Activated CD4-positive, alpha-beta T cell treated with anti-CD3 and anti-CD28 coated beads for 36 hours (primary cell): ENCODE results near the gene HSP90B1. TPM values are rescaled to one million over a fixed set of nuclear protein-coding genes. Genes with fewer than 3 reads are reported as not detected.

ENCODE experiments used
- ATAC-seq: fragments of 200-7000 bp; cut with Tn5 transposase; one replicate; pipeline ENCODE4 v1.10.0; 2021; ENCODE audit warnings: mild to moderate bottlenecking, moderate library complexity
- CTCF ChIA-PET: fragments of 350-600 bp; sonication (Branson Sonifier 250); formaldehyde crosslinking; loops from one replicate; lab custom pipeline; 2021; ENCODE audit warnings: antibody characterized with exemption; lab: Charles Lee
- POLR2A ChIA-PET: fragments of 350-600 bp; sonication (Branson Sonifier 250); formaldehyde crosslinking; loops from one replicate; lab custom pipeline; 2021; ENCODE audit warnings: antibody characterized with exemption, inconsistent platforms; lab: Charles Lee
- DNase-seq: peaks from one replicate; pipeline ENCODE4 v3.0.0-alpha.2; 2020
- H3K27ac Mint-ChIP-seq: one replicate; pipeline ENCODE4 v1.8.0; 2021; ENCODE audit warnings: mixed read lengths
- H3K27me3 Mint-ChIP-seq: one replicate; pipeline ENCODE4 v1.8.0; 2021; ENCODE audit warnings: mixed read lengths
- H3K36me3 Mint-ChIP-seq: one replicate; pipeline ENCODE4 v1.8.0; 2021; ENCODE audit warnings: low read depth, mixed read lengths
- H3K4me1 Mint-ChIP-seq: one replicate; pipeline ENCODE4 v1.8.0; 2021; ENCODE audit warnings: mixed read lengths
- H3K4me3 Mint-ChIP-seq: one replicate; pipeline ENCODE4 v1.8.0; 2021; ENCODE audit warnings: mild to moderate bottlenecking, moderate library complexity, mixed read lengths
- H3K9me3 Mint-ChIP-seq: one replicate; pipeline ENCODE4 v1.8.0; 2021; ENCODE audit warnings: low read depth, mixed read lengths
- intact Hi-C, 2 experiments: fragments of 100-400 bp; cut with DNase I in 1 of 2; cut with micrococcal nuclease in 1 of 2; formaldehyde crosslinking; loops; one replicate each; pipeline versions ENCODE4 v1.14.2 to v1.15.1; 2022 to 2024; cut with DNase I, micrococcal nuclease
- total RNA-seq, 2 experiments: library from RNA; stranded (reverse); gene quantifications; one replicate each; pipeline ENCODE4 v1.2.3, GENCODE V29; 2021

Gene HSP90B1
- total RNA-seq = 100 to 1,000 TPM; 384 to 394 TPM

- no peaks in the 10 kb centered on the region for H3K9me3 Mint-ChIP-seq
- ATAC-seq = peak; percentile 75
- DNase-seq = peak; percentile 100
- POLR2A ChIA-PET = interaction anchor here (0.6 to 3.7 kb wide), 11 partner anchors 10 to 357 kb away, joined by 3 to 50 read pairs (median 6); partner anchors contain the start of genes NFYB and TDG
- peaks cover 54% of the 10 kb centered on the region for H3K4me1 Mint-ChIP-seq
- H3K27me3 Mint-ChIP-seq = no peaks in the 10 kb centered on the region
- peaks cover 48% of the 10 kb centered on the region for H3K36me3 Mint-ChIP-seq
- H3K27ac Mint-ChIP-seq = peak within 1 kb of the TSS; percentile 100
- H3K4me3 Mint-ChIP-seq = peak within 1 kb of the TSS; percentile 77
- CTCF ChIA-PET = interaction anchor here (0.8 to 1.6 kb wide), 8 partner anchors 10 to 47 kb away, joined by 3 to 5 read pairs (median 4); partner anchors contain the start of gene TDG
- intact Hi-C loops = loop anchor here (1.0 to 5.0 kb wide), 11 partner anchors 22 to 358 kb away; partner anchors contain the start of genes HCFC2 (in 2 of the 2), TDG (in 2 of the 2), NFYB (in 1 of the 2) and NT5DC3 (in 1 of the 2)
Observed at GRCh38 chr12:103930034-103930786, at the start of gene HSP90B1. TSS of gene HSP90B1 (plus strand) at chr12:103930410. CDS start at chr12:103930516, 106 bp downstream.

- Mint-ChIP-seq H3K27ac (no peak overlapping the region), H3K27me3 (no peaks in the 10 kb centered on the region), H3K9me3 (no peaks in the 10 kb centered on the region), H3K36me3 (no peaks in the 10 kb centered on the region), H3K4me1 (peaks cover 26% of the 10 kb centered on the region), H3K4me3 (no peak overlapping the region)
- intact Hi-C loops = no loop called here
- ChIA-PET POLR2A (no interaction called here), CTCF (interaction anchor here (0.6 to 1.3 kb wide), 2 partner anchors 227 to 929 kb away, joined by 3 to 5 read pairs; no protein-coding TSS in a partner anchor)
- DNase-seq = no peak
- no peak for ATAC-seq
Observed at GRCh38 chr12:103881261-103881660, 48.9 kb upstream of the HSP90B1 start.

GRCh38 chr12:103882861-103883596, 47.2 kb upstream of the HSP90B1 start:
- ATAC-seq (no peak), DNase-seq (no peak)
- no peaks in the 10 kb centered on the region for H3K27me3 Mint-ChIP-seq
- POLR2A ChIA-PET = no interaction called here
- intact Hi-C loops = no loop called here
- no peak overlapping the region for H3K27ac Mint-ChIP-seq
- H3K36me3 Mint-ChIP-seq = no peaks in the 10 kb centered on the region
- no peaks in the 10 kb centered on the region for H3K9me3 Mint-ChIP-seq
- peaks cover 26% of the 10 kb centered on the region for H3K4me1 Mint-ChIP-seq
- CTCF ChIA-PET = interaction anchor here (0.5 to 2.6 kb wide), 7 partner anchors 8 to 226 kb away, joined by 3 to 7 read pairs (median 3); partner anchors contain the start of gene HSP90B1
- no peak overlapping the region for H3K4me3 Mint-ChIP-seq

DNA sequence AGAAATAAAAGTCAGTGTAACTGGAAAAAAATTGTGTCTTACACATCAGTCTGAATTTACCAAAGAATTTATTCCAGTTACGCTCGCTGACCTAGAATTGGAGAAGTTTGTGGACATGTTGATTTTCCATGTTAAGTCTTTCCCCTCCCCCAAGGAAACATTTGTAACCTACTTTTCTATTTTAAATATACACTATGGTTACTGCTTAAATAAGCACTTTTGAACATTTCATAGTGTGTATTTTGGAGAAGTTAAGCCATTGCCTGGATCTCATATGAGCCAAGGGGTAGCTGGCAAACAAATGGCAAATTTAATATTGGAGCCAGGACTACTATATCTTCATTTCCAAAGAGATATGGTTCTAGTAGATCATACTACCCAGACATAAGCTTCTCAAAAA, 46.3 kb upstream of the HSP90B1 start:
- Mint-ChIP-seq H3K27ac (no peak overlapping the region), H3K4me3 (no peak overlapping the region), H3K36me3 (no peaks in the 10 kb centered on the region), H3K27me3 (no peaks in the 10 kb centered on the region), H3K9me3 (no peaks in the 10 kb centered on the region), H3K4me1 (peaks cover 22% of the 10 kb centered on the region)
- POLR2A ChIA-PET = interaction anchor here (0.6 to 0.8 kb wide), 2 partner anchors 46 to 72 kb away, joined by 3 read pairs; no protein-coding TSS in a partner anchor
- CTCF ChIA-PET = interaction anchor here (0.7 to 2.6 kb wide), 12 partner anchors 11 to 225 kb away, joined by 3 to 12 read pairs (median 5); partner anchors contain the start of gene TDG
- intact Hi-C loops = loop anchor here (1.0 to 2.0 kb wide), 5 partner anchors 41 to 475 kb away; partner anchors contain the start of gene HSP90B1 (in 1 of the 2)
- ATAC-seq (no peak), DNase-seq (no peak)

- ATAC-seq (peak; percentile 57), DNase-seq (peak; percentile 66)
- Mint-ChIP-seq H3K9me3 (no peaks in the 10 kb centered on the region), H3K27ac (no peak overlapping the region), H3K36me3 (no peaks in the 10 kb centered on the region), H3K4me3 (no peak overlapping the region), H3K4me1 (peaks cover 18% of the 10 kb centered on the region), H3K27me3 (no peaks in the 10 kb centered on the region)
- ChIA-PET CTCF (interaction anchor here (0.7 to 2.6 kb wide), 11 partner anchors 11 to 225 kb away, joined by 3 to 12 read pairs (median 5); partner anchors contain the start of gene TDG), POLR2A (interaction anchor here (0.6 to 0.8 kb wide), 2 partner anchors 45 to 71 kb away, joined by 3 read pairs; no protein-coding TSS in a partner anchor)
- intact Hi-C loops = loop anchor here (1.0 to 2.0 kb wide), 5 partner anchors 40 to 474 kb away; partner anchors contain the start of gene HSP90B1 (in 1 of the 2)
Observed at GRCh38 chr12:103884316-103884715, 45.9 kb upstream of the HSP90B1 start.

DNA sequence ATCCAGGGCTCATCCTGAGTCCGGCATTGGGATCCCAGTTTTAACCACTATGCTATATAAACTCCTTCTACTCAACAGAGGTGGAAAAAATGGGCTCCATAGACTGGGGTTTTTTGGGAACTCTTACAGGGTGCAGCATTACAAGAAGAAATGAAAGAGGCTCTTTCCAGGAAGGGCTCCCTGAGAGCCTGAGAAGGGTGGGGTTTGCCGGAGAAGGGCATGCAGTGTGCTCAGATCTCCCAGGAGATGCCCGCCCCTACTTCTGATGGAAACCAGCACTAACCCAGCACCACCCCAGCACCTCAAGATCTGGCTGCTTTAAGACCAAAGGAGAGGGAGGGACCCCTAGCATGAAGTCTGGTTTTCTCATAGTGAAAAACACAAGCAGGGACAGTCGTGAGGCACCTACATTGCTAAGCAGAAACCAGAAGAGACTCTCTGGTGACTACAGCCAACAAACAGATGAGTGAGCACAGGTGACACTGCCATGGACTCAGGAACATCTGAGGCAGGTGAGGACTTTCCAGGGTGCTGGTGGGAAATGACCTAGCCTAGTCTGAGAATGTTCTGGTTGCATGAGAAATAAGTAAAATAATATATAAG, 43.9 kb upstream of the HSP90B1 start:
- Mint-ChIP-seq H3K9me3 (no peaks in the 10 kb centered on the region), H3K4me3 (no peak overlapping the region), H3K27me3 (no peaks in the 10 kb centered on the region), H3K4me1 (peaks cover 10% of the 10 kb centered on the region), H3K27ac (peak overlapping the region; percentile 14), H3K36me3 (no peaks in the 10 kb centered on the region)
- POLR2A ChIA-PET = no interaction called here
- CTCF ChIA-PET = no interaction called here
- intact Hi-C loops = no loop called here
- peak; percentile 36 for ATAC-seq
- no peak for DNase-seq

DNA sequence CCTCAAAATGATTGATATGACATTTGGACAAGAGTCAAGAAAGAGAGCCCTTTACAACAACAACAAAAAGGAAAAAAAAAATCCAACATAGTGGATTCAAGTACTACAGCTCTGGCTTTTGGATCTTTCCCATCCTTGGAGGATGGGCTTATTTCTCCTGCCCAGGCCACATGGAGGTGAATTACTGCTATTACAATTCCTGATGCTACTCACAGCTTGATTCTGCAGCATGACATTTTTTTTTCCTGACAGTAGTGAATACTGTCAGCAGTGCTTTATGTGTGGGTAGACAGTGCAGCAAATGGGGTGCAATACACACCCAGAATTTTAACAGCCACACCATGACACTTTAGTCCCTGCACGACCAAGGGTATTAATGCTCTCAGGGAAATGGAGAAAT, 42.5 kb upstream of the HSP90B1 start:
- POLR2A ChIA-PET = no interaction called here
- no peaks in the 10 kb centered on the region for H3K9me3 Mint-ChIP-seq
- DNase-seq (no peak), ATAC-seq (no peak)
- no peaks in the 10 kb centered on the region for H3K36me3 Mint-ChIP-seq
- no peak overlapping the region for H3K27ac Mint-ChIP-seq
- CTCF ChIA-PET = interaction anchor here (2.0 kb wide), 1 partner anchor 13 kb away, joined by 5 read pairs; no protein-coding TSS in a partner anchor
- no peak overlapping the region for H3K4me3 Mint-ChIP-seq
- intact Hi-C loops = no loop called here
- H3K4me1 Mint-ChIP-seq = peaks cover 10% of the 10 kb centered on the region
- H3K27me3 Mint-ChIP-seq = no peaks in the 10 kb centered on the region

DNA sequence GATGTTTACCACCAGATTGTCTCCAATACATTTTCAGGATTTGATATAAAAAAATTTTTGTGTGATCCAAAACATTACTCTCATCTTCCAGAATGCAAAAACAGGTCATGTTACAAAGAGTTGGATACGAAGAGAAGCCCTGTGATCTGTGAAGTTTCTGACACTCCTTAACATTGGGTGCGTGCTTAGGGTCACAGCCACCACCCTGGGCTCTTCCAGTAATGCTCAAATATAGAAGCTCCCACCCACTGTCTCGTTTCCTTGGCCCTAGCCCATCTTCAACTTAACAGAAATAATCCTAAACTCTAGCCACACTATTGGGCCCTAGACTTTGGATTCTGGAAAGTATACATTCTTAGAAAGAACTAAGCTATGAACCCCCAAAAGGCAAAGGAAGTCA, 32.9 kb upstream of the HSP90B1 start:
- Mint-ChIP-seq H3K4me3 (no peak overlapping the region), H3K27ac (no peak overlapping the region), H3K9me3 (no peaks in the 10 kb centered on the region), H3K27me3 (no peaks in the 10 kb centered on the region), H3K36me3 (no peaks in the 10 kb centered on the region), H3K4me1 (peaks cover 34% of the 10 kb centered on the region)
- intact Hi-C loops = no loop called here
- no peak for DNase-seq
- no peak for ATAC-seq
- ChIA-PET CTCF (no interaction called here), POLR2A (no interaction called here)

GRCh38 chr12:103901518-103902173, 28.6 kb upstream of the HSP90B1 start:
- ChIA-PET POLR2A (no interaction called here), CTCF (interaction anchor here (0.6 to 2.8 kb wide), 7 partner anchors 13 to 208 kb away, joined by 3 to 9 read pairs (median 6); no protein-coding TSS in a partner anchor)
- Mint-ChIP-seq H3K4me3 (peak overlapping the region; percentile 51), H3K9me3 (no peaks in the 10 kb centered on the region), H3K27ac (peak overlapping the region; percentile 77), H3K36me3 (peaks cover 2% of the 10 kb centered on the region), H3K4me1 (peaks cover 67% of the 10 kb centered on the region), H3K27me3 (no peaks in the 10 kb centered on the region)
- ATAC-seq (peak; percentile 56), DNase-seq (peak; percentile 44)
- intact Hi-C loops = no loop called here

DNA sequence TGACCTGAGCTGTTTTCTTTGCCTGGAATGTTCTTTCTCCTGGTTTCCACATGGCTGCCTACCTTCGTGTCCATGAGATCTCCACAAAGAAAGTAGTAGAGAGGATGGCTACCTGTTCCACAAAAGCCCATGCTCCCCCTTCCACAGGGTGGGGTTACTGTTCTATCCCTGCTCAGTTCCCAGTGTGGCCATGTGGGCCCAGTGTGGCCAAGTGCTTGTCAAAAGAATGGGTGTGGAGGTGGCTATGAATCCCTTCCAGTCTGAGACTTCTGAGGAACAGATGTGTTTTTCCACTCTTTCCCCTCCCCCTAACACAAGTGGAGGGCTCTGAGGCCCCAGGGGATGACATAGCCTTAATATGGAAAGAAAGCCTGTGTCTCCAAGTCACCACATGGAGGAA, 26.2 kb upstream of the HSP90B1 start:
- ATAC-seq (no peak), DNase-seq (no peak)
- no peaks in the 10 kb centered on the region for H3K9me3 Mint-ChIP-seq
- ChIA-PET CTCF (interaction anchor here (2.1 to 2.8 kb wide), 2 partner anchors 10 to 206 kb away, joined by 7 to 9 read pairs; no protein-coding TSS in a partner anchor), POLR2A (no interaction called here)
- intact Hi-C loops = no loop called here
- H3K27ac Mint-ChIP-seq = no peak overlapping the region
- H3K27me3 Mint-ChIP-seq = no peaks in the 10 kb centered on the region
- H3K4me1 Mint-ChIP-seq = peaks cover 73% of the 10 kb centered on the region
- no peak overlapping the region for H3K4me3 Mint-ChIP-seq
- peaks cover 2% of the 10 kb centered on the region for H3K36me3 Mint-ChIP-seq
